HG02759 (cell line): ENCODE measurements around the gene RBM38.

ENCODE experiments used
- ATAC-seq: cut with Tn5 transposase; IDR thresholded peaks from one replicate; pipeline ENCODE4 v1.9.1; 2021; ENCODE audit warnings: mild to moderate bottlenecking, moderate library complexity; ENCODE audit not compliant: unreplicated experiment

Gene RBM38

GRCh38 chr20:57433657-57434389 lies 42.6 kb downstream of the RBM38 start:
- no peak for ATAC-seq

- no peak for ATAC-seq
Measured at GRCh38 chr20:57434390-57434700, 43.1 kb downstream of the RBM38 start.

- ATAC-seq, result no peak
Measured at GRCh38 chr20:57435105-57435497, 43.9 kb downstream of the RBM38 start.

- ATAC-seq, result no peak
Measured at GRCh38 chr20:57435498-57436222, 44.5 kb downstream of the RBM38 start.

DNA sequence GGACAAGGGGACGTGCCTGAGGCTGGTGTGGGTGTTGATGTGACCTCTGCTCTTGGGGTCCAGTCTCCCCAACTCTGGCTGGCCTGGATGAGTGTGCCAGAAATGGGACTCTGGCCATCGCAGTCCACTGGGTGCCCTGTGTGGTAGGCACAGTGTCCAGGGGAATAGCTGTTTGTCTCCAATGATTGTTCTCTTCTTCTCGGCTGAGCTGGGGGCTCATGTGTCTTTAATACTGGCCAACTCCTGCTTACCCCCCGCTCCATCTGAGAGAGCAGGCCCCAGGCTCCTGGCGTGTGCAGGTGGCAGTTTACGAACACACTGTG lies 45.0 kb downstream of the RBM38 start:
- no peak for ATAC-seq

- ATAC-seq, result no peak
Measured at GRCh38 chr20:57437267-57437666, 46.1 kb downstream of the RBM38 start.

GRCh38 chr20:57437672-57438330 lies 46.6 kb downstream of the RBM38 start:
- no peak for ATAC-seq

- no peak for ATAC-seq
Measured at GRCh38 chr20:57438552-57438951, 47.4 kb downstream of the RBM38 start.

DNA sequence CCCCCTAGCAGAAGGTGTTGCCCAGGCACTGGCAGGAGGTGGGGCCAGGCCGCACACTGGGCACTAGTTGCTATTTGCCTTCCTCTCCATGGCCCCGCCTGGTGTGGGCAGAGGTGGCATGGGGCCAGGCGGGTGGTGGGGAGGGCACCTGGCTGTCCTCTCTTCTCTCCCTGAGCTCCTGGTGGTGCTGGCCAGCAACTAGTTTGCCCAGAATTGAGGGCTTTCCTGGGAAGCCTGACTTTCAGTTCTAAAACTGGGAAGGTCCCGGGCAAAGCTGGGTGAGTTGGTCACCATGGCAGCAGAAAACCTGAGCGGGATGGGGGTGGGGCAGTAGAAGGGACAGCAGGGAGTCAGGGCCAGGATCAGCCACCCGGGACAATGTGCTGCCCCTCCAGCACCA lies 48.2 kb downstream of the RBM38 start:
- no peak for ATAC-seq

DNA sequence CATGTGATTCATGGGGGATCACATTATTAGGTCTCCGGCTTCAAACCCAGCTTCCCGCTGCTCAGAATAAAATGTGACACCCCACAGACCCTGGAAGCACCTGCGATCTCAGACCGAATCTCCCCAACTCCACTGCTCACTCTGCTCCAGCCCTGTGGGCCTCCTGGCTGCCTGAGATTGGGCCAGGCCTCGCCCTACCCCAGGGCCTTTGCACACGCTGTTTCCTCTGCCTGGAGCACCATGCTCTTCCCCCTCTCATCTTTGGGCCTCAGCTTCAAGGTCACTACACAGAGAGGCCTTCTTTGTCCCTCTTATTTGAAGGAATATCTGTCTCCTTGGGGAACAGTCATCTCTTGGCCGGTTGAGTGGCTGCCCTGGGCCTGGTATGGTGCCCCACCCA lies 48.8 kb downstream of the RBM38 start:
- no peak for ATAC-seq

- ATAC-seq, result no peak
Measured at GRCh38 chr20:57440678-57441509, 49.7 kb downstream of the RBM38 start.

DNA sequence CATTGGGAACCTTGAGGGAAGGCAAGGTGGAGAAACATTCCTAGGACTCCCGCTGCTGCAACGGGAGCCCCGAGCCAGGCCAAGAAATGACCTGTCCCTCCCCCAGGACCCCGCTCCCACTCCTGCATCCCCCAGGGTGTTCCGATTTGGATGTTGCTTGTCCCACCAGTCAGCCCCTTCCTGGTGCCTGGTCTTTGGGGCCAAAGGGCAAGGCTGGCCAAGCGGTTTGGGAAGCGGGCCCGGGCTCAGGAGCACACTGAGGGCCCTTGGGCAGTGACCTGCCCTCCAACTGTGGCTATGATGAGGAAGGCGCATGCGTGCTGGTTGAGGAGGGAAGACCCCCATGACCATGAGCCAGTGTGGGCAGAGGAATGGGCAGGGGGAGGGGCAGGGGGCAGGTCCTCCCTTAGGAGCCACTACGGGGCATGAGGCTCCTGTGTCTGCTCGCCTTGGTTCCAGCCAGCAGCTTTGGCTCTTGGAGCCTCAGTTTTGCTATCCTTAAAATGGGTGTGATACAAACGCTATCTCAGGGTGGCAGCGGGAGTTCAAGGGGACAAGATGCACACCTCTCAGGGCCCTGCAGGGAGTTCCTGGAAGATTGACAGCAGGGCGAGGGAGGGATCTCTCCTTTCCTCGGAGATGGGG lies 50.4 kb downstream of the RBM38 start:
- no peak for ATAC-seq

DNA sequence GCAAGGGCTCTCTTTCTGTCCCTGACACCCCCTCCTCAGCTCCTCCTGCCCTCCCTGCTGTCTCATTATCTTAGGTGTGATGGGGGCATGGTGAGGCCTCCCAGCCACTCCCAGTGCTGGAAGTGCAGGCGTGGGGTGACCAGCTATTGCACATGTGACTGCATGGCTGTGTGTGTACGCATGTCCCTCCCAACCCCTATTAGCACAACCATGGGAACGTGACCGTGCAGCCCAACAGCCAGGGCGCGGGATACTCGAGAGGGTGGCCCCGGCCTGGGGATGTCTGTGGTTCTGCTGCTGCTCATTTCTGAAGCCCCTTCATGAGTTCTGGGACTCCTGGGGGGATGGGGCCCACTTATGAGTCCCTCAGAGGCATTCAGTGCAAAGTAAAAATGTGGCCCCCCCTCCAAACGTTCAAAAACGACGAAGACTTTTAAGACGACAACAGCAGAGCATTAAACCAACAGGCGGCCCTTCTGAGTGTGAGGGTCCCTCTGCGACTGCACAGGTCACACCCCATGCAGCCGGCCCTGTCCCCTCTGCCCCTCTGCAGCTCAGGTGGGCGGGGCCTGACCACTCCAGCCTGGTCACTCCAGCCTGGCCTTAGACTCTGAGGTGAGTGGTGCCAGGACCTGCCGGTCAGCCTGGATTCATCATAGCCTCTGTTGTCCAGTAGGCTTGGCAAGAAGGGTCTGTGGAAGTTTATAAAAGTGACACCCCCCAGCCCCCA lies 51.1 kb downstream of the RBM38 start:
- ATAC-seq, result no peak

DNA sequence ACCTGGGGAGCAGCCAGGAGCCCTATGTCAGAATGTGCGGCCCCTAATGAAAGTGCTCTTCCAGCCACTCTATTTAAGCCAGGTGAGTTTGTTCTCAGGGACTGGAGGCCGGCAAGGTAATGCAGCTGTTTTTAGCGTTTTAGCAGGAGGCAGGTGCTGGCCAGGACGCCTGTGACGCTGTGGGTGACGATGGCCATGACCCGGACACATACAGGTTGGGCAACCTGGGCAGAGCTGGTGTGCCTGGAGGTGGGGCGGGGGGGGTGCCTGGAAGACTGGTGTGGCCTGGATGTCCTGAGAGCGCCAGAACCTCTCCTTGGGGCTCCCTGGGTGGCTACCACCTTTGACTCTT lies 51.7 kb downstream of the RBM38 start:
- ATAC-seq, result no peak

DNA sequence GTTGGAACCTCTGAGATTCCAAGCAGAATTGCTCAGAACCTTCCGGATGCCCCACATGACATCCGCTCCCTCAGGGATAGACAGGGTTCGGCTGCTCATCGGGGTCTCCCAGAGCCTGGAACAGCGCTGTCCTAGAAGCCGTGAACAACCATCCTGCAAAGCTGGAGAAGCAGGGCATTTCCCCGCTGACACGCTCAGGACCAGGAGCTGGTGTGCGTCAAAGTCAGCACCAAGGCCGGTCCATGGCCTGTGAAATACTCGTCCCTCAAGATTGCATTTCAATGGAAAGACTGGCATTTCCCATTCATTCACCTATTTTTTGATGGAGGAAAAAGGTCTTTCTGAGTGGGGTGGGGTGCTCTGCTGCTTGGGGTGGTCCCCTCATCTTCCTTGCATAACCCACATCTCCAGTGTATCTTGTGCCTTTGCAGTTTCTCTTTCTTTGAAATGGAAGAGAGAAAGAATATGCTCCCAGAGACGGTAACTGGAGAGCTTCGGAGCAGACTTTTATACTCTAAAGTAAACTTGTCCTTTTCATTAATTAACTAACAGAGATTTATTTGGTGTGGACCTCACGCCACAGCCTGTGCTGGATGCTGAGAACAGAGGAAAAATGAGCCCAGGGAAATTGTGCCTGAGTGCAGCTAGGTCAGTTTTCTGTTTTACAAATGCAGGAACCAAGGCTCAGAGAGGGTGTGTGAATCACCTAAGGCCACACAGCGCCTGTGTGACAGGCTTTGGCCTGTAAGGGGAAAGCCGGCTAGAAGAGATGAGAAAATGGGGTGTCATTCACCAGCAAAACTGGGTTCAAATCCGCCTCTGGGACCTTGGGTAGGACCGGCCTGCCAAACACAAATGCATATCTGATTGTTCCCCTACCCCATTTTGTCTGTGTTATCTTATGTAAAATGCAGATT lies 52.4 kb downstream of the RBM38 start:
- no peak for ATAC-seq

GRCh38 chr20:57444394-57445048 lies 53.3 kb downstream of the RBM38 start:
- ATAC-seq, result no peak

- ATAC-seq, result no peak
Measured at GRCh38 chr20:57445298-57445697, 54.1 kb downstream of the RBM38 start.

DNA sequence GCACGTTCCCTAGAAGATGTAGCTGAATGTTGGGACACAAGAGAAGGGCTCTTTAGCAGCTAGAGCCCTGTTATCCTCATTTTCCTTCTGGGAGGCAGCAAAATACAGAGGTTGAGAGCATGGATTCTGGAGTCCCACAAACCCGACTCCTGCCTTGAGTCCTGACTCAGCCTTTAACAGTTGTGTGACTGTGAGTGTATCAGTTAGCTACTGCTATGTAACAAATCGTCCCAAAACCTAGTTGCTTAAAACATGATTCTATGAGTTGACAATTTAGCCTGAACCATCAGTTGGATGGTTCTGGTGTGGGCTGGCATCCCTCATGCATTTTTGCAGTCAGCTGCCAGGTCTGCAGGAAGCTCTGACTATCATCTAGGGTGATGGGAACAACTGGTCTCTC lies 54.6 kb downstream of the RBM38 start:
- no peak for ATAC-seq
